ENCODE measurements around the gene GLYATL1.
A peak's percentile ranks its signal among the peaks of the same experiment; 100 is the strongest.

GLYATL1 gene

DNA sequence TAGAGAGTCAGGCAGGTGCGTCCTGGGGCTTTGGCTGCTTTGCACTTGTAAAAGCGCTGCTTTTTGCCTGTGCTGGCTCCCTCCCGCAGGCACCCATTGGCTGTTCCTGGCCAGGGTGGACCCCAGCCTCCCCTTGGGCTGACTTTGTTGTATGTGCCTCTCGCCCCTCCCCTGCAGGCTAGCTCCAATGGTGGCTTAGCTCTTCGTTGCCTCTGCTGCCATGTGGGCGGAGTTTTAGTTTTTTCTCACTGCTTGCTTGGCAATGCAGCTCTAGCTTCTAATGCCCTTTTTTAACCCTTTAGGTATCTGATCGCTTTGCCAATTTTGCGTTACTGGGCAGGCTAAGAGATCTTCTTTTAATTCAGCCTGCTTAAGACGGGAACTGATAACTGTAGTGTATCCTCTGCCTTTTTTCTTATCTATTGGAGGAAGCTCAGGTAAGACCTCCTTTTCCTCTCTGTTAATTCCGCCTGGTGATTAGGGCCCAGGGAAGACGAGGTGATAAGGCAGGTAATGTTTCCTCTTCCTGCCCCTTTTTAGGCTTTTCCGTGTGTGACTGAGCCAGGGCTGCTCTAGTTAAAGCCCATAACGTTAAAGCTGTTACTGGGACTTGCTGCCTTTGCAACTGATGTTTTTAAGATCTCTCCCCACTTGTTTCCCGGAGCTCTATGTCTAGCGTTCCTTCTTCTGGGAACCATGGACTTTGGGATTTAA lies 11.7 kb upstream of the GLYATL1 start:
- DNase-seq = peak; percentile 94

DNA sequence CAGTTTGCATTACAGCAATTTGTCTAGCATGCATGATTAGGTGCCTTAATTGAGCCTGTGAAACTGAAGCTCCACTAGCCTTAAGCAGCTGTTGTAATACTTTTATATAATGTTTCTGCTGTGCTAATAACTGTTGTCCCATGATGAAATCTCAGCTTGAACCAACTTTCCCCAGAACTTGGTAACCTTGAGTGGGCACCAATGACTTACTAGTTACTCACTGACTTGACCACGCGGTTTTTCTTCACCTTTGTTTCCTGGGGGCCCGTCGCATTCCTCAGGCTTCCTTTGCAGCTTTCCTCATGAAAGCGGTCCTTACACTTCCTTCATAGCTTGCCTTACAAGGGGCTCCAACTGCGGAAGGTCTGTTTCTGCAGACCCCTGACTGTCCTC lies 11.2 kb upstream of the GLYATL1 start:
- no peak for DNase-seq

DNA sequence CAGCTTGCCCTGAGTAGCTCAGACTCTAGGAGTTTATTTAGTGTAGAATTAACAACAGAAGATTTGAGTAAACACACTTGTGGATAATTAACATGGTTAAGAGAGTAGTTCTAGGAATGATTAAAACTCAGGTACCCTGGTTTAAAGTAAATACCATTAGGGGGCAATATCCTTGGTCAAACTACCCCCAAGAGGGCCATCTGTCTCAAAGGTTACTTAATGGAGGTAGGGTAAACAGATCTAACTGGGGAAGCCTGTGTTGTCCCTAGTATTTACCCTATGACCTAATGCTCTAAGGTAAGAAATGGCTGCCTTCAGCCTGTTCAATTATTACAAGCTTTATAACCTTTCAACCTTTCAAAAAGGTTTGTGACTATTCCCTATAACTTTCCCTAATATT lies 10.6 kb upstream of the GLYATL1 start:
- no peak for DNase-seq

DNA sequence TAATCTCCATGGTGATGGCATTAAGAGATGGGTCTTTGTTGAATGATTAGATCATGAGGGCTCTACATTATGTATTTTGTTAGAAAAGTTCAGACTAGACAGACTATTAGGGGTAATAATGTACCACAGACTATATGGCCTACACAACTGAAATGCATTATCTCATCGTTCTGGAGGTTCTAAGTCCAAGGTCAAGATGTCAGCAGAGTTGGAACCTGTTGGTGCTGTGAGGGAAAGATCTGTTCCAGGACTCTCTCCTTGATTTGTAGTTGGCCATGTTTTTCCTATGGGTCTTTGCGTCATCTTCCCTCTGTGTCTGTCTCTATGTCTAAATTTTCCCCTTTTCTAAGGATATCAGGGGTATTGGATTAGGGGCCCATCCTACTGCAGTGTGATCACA lies 8.4 kb upstream of the GLYATL1 start:
- no peak for DNase-seq

DNA sequence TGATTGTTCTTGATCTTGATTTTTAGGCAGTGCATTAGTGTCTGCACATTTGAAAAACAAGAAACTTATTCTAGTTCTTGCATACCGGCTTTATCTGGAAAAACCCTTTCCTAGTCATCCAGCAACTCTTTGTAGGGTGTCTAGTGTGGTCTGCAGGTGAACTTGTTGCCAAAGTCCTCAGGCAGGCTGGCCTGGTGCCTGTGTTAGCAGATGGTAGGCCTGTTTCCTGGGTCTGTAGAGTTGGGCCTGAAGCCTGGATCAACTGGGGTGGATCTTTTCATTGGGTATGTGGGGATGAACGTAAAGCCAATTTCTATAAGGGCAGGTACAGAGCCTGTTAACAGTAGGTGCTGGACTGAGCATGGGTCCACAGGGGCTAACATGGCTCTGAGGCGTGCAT lies 5.6 kb upstream of the GLYATL1 start:
- no peak for DNase-seq

DNA sequence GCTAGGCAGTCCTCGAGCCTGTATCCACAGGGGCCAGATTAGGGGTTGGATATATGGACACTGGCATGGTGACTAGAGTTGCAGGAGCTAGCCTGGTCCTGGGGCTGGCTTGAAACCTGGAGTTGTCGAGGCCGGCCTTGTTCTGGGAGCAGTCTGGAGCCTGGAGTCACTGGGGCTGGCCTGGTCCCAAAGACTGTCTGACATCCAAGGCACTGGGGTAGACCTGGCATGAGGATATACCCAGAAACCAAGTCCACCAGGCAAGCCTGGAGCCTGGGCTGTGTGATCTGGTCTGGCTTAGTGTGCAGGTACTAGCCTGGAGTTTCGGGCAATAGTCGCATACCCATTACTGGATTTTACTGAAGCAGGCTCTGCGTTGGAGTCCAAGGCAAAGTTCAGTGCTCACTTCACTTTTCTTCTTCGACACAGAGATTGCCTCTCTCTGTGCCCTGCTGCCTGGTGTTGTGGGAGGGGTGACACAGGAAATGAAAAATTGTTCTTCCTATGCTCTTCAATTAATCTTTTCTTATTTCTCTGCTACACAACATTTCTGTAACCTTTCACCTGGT lies 4.3 kb upstream of the GLYATL1 start:
- DNase-seq = no peak

DNA sequence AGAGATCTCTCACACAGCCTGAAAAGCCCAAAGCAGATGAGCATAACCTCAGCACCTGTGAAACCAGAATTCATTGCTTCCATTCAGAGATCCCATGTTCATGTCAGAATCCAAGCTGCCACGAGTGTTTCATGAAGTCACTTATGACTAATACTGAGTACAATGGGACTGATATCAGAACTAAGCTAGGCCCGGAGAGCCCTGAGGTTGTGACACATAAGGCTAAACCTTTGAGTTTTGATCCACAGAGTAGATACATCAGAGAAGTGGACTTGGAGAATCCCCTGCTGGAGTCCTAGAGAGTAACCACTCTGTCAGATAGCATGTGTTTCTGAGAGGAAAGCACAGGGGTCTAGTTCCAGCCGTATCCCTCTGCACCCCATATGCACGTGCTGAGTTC lies 890 bp upstream of the GLYATL1 start:
- no peak for DNase-seq

DNA sequence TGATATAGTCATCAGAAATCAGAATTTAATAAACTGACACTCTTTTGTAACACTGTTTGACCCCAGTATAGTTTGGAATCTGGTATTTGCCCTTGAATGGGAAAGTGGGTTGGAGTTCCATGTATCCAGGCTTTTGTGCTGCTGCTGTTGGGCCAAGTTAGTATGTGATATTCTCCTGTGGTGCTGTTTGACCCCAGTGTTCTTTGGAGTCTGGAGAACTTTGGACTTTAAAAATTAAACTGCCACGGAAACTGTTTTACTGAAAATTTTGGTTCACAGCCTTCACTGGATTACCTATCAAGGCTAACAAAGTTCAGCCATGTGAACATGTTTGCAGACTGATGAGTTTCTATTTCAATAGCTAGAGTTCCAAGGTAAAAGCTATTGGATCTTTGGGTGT lies 740 bp downstream of the GLYATL1 start:
- no peak for DNase-seq

DNA sequence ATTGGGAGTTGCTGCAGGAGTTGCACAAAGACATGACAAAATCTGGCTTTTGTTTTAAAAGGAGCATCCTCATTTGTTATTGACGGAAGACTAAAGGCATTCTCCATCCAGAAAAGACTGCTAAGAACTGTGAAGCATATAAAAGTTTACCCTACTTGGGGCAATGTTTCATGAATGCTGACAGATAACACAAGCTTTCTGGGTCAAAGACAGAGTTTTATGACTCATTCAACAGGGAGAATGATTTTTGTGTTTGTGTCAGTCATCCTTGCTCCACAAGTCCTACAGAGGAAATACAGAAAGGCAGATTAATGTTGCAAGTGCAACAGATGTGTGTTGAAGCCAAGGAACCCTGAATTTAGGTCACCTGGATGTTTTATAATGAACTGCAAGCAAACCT lies 2.5 kb downstream of the GLYATL1 start:
- no peak for DNase-seq

DNA sequence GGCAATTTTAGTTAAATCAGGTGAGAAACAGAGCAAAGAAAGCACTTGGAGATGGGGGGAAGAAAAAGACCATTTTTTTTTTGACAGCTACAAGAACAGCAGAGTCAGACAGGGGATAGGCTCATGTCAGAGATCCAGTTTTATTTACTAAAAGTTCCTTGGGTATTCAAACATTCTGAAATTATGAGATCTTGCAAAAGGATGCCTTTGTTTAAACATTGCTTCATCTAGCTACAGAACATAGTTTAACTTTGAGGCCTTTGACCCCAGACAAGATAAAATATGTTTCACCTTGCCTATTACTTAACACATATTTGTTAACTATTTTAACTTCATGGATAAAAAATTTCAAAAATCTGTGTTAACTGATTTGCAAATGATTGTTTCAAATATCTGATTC lies 6.4 kb downstream of the GLYATL1 start:
- no peak for DNase-seq

DNA sequence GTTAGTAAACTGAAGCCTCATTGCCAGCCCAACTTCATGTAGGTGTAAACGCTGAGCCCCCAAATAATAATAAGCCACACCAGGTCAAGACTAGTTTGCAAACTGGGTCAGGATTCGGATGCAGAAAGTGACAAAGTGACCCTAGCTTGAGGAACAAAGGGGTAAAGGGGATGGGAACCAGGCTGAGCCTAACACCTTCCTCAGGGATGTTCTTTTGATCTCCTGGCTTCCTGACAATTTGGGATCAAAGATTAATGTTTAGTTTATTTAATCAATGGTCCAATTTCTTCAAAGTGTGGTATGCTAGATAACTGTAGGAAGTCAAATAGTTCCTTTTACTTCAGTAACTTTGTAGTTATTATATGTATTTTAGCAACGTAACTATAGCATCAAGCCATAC lies 9.9 kb downstream of the GLYATL1 start:
- DNase-seq = no peak

DNA sequence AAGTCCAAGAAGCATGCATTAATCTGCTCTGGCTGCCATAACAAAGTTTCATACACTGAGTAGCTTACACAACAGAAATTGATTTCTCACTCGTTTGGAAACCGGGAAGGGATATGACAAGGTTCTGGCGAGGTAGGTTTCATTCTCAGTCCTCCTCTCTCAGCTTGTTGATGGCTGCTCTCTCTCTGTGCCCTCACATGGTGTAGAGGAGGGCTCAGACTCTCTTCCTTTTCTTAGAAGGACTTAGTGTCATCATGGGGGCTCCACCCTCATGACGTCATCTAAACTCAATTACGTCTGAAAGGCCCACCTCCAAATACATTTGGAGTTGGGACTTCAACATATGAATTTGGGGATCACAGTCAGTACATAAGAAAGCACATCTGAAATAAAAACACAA lies 18.6 kb downstream of the GLYATL1 start:
- DNase-seq = no peak

DNA sequence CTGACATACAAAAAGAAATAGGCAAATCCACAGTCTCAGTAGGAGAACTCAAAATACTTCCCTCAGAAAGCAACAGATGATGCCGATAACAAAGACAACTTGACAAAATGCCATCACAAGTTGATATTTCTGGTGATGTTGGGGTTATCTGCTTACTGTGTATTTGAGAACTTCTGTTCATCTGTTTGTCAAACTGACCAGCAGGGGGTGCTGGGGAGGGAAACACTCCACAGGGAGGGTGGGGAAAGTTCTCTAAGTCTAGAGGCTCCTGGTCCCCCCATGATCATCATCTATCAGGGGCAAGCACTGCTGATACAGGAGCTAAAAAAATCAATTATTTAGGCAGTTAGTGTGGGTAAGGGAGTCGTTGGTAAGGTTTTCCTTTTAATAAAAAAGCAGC lies 19.2 kb downstream of the GLYATL1 start:
- DNase-seq = no peak

DNA sequence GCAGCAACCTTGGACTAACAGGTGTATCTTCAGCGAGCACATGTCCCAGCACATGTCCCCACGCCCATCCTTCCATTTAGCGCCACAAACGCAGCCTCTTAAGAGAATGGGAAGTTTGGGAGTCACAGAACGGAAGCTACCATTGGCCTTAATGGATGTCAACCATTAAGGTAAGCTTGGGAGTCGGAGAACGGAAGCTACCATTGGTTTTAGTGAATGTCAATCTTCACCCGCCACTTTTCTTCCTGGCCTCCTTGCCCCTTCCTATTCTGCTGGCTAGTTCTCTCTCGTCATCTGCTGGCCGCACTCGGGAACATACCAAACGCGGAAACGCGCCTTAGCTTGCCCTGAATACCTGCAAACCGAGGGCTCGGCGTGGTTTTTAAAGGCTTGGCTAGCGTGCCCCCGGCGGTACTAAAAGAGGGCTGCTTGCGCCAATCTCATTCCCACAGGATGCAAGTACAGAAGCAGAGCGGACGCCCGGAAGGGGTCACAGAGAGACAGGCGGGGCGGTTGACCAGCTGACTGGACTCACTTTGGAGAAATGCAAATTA lies 24.3 kb downstream of the GLYATL1 start:
- peak; percentile 86 for DNase-seq

DNA sequence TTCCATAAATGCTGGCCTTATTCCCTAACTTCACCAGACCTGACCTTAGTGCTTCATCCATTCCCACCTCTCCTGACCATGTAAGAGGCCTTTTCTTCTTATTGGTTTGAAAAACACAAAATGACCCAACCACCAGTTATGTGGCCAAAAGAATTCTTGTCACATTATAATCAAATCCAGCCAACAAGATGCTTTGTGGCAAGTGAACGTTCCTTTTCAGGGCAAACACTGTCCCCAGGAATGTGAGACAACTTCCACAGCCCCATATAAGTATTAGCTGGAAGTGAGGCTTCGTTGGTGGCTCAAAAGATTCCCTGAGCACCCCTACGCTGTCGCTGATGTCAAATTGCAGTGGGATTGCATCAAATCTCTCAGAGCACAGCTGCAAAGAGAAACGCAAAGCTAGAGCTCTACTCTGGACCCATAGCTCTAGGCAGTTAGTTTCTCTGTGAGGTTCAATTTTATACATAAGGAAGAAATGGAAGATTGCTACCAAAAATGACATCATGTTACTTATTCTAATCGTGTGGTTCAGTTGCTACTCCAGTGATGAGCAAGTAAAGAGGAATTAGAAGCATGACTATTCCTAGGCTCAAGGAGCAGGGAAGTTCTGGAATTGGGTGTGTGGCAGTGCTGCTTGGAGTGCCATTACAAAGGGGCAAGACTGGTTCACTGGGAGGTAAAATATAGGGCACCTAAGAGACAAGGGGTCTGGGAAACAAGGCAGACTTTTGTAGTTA lies 26.1 kb downstream of the GLYATL1 start:
- DNase-seq = no peak

DNA sequence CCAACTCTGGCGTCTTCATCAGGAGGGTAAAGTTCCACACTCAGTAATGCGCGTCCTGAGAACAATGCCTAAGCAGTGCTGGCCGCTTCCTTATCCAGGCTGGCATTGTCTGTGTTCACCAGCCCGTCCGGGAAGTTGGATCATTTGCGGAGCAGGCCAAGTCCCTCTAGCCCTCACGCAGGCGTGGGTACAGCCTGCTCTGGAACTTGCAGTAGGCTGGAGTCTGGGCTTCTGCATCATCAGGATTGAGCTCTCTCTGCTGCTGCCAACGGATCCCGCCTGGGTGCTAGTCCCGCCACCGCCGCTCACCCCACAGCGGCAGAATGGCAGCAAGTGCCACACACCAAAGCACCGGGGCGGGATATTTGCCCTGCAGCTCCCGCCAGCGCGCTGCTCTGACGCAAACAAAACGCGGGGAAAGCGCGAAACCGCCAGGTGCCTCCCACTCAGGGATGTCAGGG lies 29.0 kb downstream of the GLYATL1 start:
- DNase-seq = no peak

DNA sequence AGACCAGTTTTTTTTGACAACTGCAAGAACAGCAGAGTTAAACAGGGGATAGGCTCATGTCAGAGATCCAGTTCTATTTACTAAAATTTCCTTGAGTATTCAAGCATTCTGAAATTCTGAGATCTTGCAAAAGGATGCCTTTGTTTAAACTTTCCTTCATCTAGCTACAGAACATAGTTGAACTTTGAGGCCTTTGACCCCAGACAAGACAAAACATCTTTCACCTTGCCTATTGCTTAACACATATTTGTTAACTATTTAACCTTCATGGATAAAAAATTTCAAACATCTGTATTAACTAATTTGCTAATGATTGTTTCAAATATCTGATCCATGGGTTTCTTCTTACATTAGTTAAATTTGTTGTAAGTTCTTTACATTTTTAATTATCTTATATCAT lies 38.2 kb downstream of the GLYATL1 start:
- no peak for DNase-seq

DNA sequence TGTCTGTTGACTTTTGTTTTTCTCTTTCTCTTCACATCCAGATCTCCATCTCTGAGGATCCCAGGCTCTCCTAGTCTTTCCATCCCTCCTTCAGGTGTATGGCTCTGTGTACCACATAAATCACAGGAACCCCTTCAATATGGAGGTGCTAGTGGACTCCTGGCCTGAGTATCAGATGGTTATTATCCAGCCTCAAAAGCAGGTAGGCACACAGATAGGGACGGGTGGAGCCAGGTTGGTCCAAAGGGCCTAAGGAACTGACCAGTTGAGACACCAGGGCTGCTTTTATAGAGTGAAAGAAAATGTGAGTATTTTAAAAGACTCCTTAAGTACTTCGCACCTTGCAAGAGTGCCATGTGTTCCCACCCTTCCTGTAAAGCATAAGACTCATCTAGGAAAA lies 39.9 kb downstream of the GLYATL1 start:
- no peak for DNase-seq

DNA sequence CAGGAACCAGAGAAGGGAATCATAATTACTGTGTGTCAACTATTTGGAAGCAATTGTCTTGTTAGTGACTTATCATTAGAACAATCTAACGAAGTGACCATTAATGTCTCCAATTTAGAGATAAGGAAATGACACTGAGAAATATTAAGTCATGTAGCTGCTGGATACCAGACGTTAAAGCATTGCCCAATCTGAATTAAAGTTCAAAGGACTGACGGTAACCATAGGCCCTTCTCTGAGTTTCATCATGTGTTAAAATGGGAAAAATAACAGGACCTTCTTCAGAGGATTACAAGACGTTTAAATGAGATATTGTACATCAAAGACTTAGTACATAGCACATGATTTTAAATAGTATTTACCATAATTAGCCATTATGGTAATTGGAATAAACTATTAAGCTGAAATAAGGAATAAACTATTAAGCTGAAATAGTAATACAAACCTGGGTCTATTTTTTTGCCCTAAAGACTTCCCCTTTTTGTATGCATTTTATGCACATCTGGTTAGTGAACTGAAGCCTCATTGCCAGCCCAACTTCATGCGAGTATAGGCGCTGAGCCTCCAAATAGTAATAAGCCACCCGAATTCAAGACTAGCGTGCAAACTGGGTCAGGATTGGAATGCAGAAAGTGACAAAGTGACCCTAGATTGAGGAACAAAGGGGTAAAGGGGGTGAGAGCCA lies 41.0 kb downstream of the GLYATL1 start:
- no peak for DNase-seq

DNA sequence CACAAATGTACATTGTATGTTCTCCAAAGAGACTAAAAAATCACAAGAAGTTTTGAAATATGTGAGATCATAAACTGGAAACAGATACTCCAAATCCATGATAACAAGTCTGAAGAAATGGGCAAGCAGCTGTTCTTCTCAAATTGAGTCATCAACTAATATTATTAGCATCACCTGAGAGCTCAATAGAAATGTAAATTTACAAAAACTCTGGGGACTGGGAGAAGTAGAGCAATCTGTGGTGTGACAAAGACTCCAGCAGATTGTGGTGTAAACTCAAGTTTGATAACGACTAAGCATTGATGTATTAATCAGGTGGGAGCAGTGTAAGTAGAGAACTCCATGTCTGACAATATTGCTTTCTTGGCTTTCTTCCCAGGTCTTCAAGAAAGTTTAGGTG lies 53.2 kb downstream of the GLYATL1 start:
- no peak for DNase-seq

DNA sequence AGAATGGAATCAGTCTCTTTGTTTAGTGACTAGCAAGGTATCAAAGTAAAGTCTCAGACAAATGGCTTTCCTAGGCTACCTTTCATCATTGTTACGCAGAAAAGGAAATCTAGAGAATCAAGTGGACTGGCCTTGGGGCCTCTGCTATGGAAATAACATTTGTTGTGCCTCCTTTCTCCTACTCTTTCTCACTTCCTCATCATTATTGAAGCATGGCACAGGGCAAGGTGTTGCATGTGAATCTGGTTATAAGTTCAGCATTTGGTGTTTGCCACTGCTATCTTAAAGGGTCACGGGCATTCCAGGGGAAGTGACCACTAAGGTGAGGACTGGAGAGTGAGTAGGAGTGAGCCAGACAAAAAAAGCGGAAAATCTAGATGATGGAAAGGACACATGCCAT lies 54.9 kb downstream of the GLYATL1 start:
- DNase-seq = no peak

DNA sequence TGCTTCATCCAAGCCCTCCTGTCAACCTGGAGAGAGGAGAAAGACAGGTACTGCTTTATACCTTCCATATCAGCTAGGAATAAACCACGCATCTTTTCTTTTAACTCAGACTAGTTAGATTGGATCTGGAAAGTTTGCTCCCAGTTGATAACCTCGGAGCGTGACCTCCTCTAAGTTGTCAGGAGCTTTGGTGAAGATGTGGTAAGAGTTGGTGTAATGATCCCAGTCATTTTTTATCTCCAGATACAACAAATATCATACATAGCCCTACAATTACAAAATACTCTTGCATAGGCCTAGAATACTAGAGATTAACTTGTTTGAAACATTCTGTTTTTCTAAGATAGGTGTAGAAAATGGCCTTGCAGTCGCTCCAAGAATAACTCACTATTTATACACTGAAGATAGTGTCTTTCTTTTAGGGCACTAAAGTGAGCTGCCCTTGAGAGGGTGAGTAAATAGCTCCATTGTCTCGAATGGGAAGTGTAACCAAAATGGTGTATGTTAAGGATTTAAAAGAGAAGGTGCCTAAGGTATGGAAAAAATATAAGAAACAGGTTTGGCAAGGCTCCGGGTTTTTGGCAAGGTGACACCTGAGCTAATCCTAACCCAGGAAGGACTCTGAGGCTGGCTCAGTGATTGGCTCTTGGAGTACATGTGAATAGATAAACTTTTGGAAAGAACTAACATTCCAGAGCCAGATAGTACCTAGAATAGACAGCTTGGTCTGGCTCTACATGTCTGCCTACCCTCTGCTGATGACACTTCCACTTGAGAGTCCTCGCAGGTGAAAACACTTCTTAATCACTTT lies 59.4 kb downstream of the GLYATL1 start:
- no peak for DNase-seq

DNA sequence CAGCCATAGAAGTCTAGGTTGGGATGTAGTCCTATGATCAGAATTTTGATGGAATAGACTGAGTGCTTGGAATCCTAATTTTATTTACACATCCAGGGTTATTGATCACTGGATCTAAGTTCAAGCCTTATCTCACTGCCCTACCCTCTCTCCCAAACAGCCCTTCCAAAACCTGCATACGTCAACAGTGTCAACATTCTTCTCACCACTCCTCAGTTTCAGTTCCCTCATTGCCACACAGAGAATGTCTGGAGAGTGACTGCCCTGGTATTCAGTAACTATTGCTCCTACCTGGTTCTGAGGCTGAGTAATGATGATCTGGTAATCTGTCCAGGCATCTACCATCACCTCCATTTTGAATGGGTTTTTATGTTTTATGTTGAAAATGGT lies 60.0 kb downstream of the GLYATL1 start:
- no peak for DNase-seq
